Measurements from ENCODE around the gene CELSR1. TPM values are rescaled to one million over a fixed set of nuclear protein-coding genes. Genes with fewer than 3 reads are reported as not detected.

CELSR1 gene
- total and polyA plus RNA-seq, 2 donors (not counting 1 experiment from before 2014, with no cell fraction given) = 0.07 to 1.8 TPM

- no peaks in the 10 kb centered on the region for H3K36me3 ChIP-seq (ENCODE audit: control insufficient read depth, insufficient read depth, low read length)
- TF ChIP-seq CTCF (conservative IDR thresholded peaks at IDR 0.05 in 1 of 2, IDR thresholded peaks at IDR 0.05 in 1 of 2; ENCODE audit: low read depth in 1 of 2, low read length in 2 of 2) (no peak), EZH2 (IDR thresholded peaks at IDR 0.05; ENCODE audit: low read length, missing control alignments) (peak; percentile 60)
- H3K9ac ChIP-seq (ENCODE audit: insufficient read depth, low read length) = no peak overlapping the region
- H3K4me1 ChIP-seq (ENCODE audit: control insufficient read depth, extremely low read depth, insufficient read depth, low read length) = no peaks in the 10 kb centered on the region
- H3K27me3 ChIP-seq (ENCODE audit: control insufficient read depth, insufficient read depth, low read length) = no peaks in the 10 kb centered on the region
- H3K79me2 ChIP-seq (ENCODE audit: control insufficient read depth, insufficient read depth, low read length) = no peaks in the 10 kb centered on the region
- no peak overlapping the region for H2AFZ ChIP-seq (ENCODE audit: low read length)
- DNase-seq (ENCODE audit: low read depth in 2 of 2) = no peak
- H3K4me2 ChIP-seq (ENCODE audit: extremely low read depth, insufficient read depth, low read length) = no peak overlapping the region
- peak overlapping the region in 1 of 4 experiments; percentile 21 for H3K4me3 ChIP-seq (replicated peaks in 1 of 4; ENCODE audit: control extremely low read depth in 1 of 4, insufficient read depth in 1 of 4, low read depth in 3 of 4, low read length in 4 of 4)
- H3K27ac ChIP-seq (ENCODE audit: insufficient read depth, low read length) = no peak overlapping the region
- no peaks in the 10 kb centered on the region for H3K9me3 ChIP-seq (ENCODE audit: control insufficient read depth, insufficient read depth, low read depth, low read length)
- no peaks in the 10 kb centered on the region for H4K20me1 ChIP-seq (ENCODE audit: control insufficient read depth, extremely low read depth, insufficient read depth, low read length)
Observed at GRCh38 chr22:46536537-46537224, 739 bp downstream of the CELSR1 start.

GRCh38 chr22:46535876-46536536 is 1.4 kb downstream of the CELSR1 start:
- Histone ChIP-seq H3K27ac (ENCODE audit: insufficient read depth, low read length) (no peak overlapping the region), H3K36me3 (ENCODE audit: control insufficient read depth, insufficient read depth, low read length) (no peaks in the 10 kb centered on the region), H3K4me2 (ENCODE audit: extremely low read depth, insufficient read depth, low read length) (no peak overlapping the region), H3K79me2 (ENCODE audit: control insufficient read depth, insufficient read depth, low read length) (no peaks in the 10 kb centered on the region), H3K4me3 (replicated peaks in 1 of 4; ENCODE audit: control extremely low read depth in 1 of 4, insufficient read depth in 1 of 4, low read depth in 3 of 4, low read length in 4 of 4) (no peak overlapping the region), H3K4me1 (ENCODE audit: control insufficient read depth, extremely low read depth, insufficient read depth, low read length) (no peaks in the 10 kb centered on the region), H3K9me3 (ENCODE audit: control insufficient read depth, insufficient read depth, low read depth, low read length) (no peaks in the 10 kb centered on the region), H3K9ac (ENCODE audit: insufficient read depth, low read length) (no peak overlapping the region), H2AFZ (ENCODE audit: low read length) (no peak overlapping the region), H4K20me1 (ENCODE audit: control insufficient read depth, extremely low read depth, insufficient read depth, low read length) (no peaks in the 10 kb centered on the region), H3K27me3 (ENCODE audit: control insufficient read depth, insufficient read depth, low read length) (no peaks in the 10 kb centered on the region)
- DNase-seq (ENCODE audit: low read depth in 2 of 2) = no peak
- no peak for TF ChIP-seq EZH2 (IDR thresholded peaks at IDR 0.05; ENCODE audit: low read length, missing control alignments)
- TF ChIP-seq CTCF (conservative IDR thresholded peaks at IDR 0.05 in 1 of 2, IDR thresholded peaks at IDR 0.05 in 1 of 2; ENCODE audit: low read depth in 1 of 2, low read length in 2 of 2) = no peak

GRCh38 chr22:46534901-46535630 is 2.4 kb downstream of the CELSR1 start:
- DNase-seq (ENCODE audit: low read depth in 2 of 2) = no peak
- Histone ChIP-seq H3K4me1 (ENCODE audit: control insufficient read depth, extremely low read depth, insufficient read depth, low read length) (no peaks in the 10 kb centered on the region), H4K20me1 (ENCODE audit: control insufficient read depth, extremely low read depth, insufficient read depth, low read length) (no peaks in the 10 kb centered on the region), H3K36me3 (ENCODE audit: control insufficient read depth, insufficient read depth, low read length) (no peaks in the 10 kb centered on the region), H3K4me3 (replicated peaks in 1 of 4; ENCODE audit: control extremely low read depth in 1 of 4, insufficient read depth in 1 of 4, low read depth in 3 of 4, low read length in 4 of 4) (no peak overlapping the region), H3K9me3 (ENCODE audit: control insufficient read depth, insufficient read depth, low read depth, low read length) (no peaks in the 10 kb centered on the region), H3K9ac (ENCODE audit: insufficient read depth, low read length) (no peak overlapping the region), H3K4me2 (ENCODE audit: extremely low read depth, insufficient read depth, low read length) (no peak overlapping the region), H2AFZ (ENCODE audit: low read length) (no peak overlapping the region), H3K27me3 (ENCODE audit: control insufficient read depth, insufficient read depth, low read length) (no peaks in the 10 kb centered on the region), H3K27ac (ENCODE audit: insufficient read depth, low read length) (no peak overlapping the region), H3K79me2 (ENCODE audit: control insufficient read depth, insufficient read depth, low read length) (no peaks in the 10 kb centered on the region)
- TF ChIP-seq EZH2 (IDR thresholded peaks at IDR 0.05; ENCODE audit: low read length, missing control alignments) = no peak
- no peak for TF ChIP-seq CTCF (conservative IDR thresholded peaks at IDR 0.05 in 1 of 2, IDR thresholded peaks at IDR 0.05 in 1 of 2; ENCODE audit: low read depth in 1 of 2, low read length in 2 of 2)
